GM19438 (cell line): ENCODE data around the gene FFAR1.
"Not testable (repeated sequence)": the region's sequence is repeated elsewhere in the genome, so short reads cannot be mapped to it uniquely, and the experiment has no call there.

ENCODE experiments used
- ATAC-seq: cut with Tn5 transposase; IDR thresholded peaks from one replicate; pipeline ENCODE4 v1.9.1; 2021; ENCODE audit warnings: low read depth; ENCODE audit not compliant: unreplicated experiment

FFAR1 gene

DNA sequence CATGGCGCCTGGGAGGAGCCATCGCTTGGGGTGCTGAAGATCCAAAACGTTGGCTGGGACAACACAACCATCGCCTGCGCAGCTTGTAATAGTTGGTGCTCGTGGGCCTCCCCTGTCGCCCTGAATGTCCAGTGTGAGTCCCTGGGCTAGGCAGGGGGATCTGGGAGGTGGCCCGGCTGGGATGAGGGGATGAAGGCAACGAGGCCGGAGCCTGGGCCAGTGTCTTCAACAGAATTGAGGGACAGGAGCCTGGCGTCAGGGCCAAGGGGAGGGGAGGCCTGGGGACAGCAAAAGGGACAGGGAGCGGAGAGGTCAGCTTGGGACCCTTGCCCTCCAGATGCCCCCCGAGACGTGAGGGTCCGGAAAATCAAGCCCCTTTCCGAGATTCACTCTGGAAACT is 6.7 kb upstream of the FFAR1 start:
- no peak for ATAC-seq

DNA sequence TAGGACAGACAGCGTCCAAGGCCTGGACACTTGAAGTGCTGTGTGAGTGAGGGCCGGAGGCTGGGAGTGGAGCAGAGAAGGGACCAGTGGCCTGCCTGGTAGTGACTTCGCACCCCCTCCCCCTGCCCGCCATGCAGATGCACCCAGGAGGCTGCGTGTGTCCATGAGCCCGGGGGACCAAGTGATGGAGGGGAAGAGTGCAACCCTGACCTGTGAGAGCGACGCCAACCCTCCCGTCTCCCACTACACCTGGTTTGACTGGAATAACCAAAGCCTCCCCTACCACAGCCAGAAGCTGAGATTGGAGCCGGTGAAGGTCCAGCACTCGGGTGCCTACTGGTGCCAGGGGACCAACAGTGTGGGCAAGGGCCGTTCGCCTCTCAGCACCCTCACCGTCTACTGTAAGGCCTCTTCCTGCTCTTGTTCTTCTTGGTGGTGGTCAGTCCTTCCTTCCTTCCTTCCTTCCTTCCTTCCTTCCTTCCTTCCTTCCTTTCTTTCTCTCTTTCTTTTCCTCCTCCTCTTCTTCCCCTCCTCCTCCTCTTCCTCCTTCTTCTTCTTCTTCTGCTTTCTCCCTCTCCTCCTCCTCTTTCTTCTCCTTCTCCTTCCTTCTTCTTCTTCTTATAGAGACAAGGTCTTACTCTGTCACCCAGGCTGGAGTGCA is 6.0 kb upstream of the FFAR1 start:
- ATAC-seq: no peak

DNA sequence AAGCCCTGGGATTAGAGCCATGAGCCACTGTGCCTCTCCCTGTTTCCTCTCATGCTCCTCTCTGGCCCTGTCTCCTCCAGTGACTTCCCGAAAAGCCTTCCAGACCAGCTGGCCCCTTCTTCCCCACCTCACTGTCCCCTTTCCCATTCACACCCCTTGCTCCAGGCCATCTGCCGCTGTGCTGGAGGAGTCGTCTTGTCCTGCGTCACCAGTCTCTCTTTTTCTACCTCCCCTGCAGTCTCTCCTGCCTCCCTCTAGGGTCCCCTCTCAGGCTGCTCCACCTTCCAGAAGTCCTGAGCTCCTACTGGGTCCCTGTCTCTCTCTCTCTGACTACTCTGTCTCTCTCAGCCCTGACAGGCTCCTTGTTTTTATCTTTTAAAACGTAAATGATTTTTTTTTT is 5.3 kb upstream of the FFAR1 start:
- no peak for ATAC-seq

DNA sequence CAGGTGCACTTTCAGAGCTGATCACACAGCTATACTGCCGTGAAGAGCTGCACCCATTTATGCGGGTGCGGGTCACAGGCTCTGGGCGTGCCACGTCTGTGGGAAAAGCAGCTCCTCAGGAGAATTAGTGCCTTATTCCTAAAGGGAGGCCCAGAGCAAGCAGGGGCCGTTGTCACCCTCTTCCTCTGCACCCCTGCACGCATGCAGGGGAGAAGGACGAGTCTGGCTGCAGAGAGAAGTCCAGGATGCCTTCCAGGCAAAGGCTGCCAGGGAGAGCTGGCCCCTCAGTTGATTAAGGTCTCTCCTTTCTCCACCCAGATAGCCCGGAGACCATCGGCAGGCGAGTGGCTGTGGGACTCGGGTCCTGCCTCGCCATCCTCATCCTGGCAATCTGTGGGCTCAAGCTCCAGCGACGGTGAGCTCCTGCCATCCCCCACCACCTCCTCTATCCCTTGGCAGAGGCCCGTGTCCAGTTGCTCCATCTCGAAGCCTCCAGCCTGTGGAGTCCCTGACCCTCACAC is 3.1 kb upstream of the FFAR1 start:
- ATAC-seq: no peak

DNA sequence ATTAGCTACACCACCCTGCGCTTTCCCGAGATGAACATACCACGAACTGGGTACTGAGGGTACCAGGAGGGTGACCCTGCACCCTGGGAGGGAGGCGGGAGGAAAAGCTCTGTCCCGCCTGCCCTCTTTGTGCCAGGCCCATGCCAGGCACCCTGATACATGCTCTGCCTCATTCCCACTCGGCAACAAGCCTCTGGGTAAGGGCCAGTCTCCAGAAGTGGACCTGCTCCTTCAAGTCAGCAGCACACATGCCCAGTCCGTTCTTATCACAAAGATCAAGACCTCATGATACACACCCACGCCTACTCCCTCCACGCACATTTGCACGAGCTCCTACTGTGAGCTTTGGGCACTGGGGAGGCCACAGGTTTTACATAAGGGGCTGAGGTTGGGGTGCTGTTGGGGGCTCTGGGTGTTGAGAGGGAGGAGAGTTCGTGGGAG is 2.0 kb upstream of the FFAR1 start:
- ATAC-seq: no peak

DNA sequence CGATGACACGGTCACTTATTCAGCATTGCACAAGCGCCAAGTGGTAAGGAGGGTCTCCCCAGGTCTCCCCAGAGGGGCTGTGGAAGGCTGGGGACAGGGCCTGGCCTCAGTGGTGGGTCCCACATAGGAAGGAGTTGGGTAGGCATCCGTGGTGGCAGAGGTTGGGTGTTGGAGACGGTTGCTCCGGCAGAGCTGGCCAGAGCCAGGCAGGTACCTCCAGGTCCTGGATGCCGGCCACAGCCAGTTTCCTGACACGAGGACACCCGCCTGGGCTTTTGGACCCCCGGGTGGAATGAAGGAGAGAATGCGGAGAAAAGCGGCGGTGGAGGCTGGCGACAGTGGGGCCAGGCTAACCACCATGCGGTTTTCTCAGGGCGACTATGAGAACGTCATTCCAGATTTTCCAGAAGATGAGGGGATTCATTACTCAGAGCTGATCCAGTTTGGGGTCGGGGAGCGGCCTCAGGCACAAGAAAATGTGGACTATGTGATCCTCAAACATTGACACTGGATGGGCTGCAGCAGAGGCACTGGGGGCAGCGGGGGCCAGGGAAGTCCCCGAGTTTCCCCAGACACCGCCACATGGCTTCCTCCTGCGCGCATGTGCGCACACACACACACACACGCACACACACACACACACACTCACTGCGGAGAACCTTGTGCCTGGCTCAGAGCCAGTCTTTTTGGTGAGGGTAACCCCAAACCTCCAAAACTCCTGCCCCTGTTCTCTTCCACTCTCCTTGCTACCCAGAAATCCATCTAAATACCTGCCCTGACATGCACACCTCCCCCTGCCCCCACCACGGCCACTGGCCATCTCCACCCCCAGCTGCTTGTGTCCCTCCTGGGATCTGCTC is 1.3 kb upstream of the FFAR1 start:
- ATAC-seq: no peak

DNA sequence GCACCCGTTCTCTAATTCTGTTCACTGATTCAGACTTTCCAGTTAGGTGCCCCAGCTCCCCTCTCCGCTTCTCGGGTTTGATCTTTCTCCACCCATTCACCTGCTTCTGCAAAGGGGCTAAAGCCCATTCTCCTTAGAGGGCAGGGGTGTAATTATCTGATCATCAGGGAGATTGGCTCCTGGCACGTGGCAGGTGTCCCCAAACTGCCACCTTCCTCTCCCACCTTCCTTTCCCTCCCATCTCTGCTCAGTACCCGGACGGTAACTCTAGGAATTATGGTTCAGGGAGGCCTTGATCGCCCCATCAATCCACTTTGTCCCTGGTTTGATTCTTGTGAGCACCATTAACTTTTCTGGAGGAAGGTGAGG is 212 bp downstream of the FFAR1 start:
- ATAC-seq: no peak

DNA sequence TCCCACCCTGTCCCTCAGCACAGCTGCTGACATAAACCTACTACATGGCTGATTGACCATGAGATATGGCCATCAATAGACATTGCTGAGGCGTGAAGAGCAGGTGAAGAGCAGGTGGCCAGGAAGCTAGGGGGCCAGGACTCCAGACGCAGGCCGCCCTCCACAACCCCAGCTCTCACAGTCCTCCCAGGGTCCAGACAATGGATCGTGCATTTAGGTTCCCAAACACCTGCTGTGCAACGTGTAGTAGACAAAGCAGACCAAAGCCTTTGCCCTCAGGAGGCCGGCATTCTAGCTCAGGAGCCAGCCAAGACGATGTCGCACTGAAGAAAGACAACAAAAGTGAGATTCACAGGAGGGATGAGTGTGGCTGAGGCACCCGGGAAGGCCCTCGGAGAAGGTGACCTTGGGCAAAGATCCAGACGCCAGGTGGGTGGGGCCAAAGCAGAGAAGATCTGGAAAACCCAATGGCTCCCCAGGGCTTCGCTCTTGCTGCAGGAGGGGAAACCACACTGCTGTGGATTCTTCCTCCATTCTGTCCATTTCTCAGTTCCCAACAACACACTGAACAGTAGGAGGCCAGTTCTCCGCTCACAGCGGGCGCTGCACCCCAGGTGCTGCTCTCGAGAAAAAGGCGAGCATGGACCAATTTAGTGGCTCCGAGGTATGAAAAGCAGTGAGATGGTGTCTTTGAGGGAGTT is 1.4 kb downstream of the FFAR1 start:
- no peak for ATAC-seq

DNA sequence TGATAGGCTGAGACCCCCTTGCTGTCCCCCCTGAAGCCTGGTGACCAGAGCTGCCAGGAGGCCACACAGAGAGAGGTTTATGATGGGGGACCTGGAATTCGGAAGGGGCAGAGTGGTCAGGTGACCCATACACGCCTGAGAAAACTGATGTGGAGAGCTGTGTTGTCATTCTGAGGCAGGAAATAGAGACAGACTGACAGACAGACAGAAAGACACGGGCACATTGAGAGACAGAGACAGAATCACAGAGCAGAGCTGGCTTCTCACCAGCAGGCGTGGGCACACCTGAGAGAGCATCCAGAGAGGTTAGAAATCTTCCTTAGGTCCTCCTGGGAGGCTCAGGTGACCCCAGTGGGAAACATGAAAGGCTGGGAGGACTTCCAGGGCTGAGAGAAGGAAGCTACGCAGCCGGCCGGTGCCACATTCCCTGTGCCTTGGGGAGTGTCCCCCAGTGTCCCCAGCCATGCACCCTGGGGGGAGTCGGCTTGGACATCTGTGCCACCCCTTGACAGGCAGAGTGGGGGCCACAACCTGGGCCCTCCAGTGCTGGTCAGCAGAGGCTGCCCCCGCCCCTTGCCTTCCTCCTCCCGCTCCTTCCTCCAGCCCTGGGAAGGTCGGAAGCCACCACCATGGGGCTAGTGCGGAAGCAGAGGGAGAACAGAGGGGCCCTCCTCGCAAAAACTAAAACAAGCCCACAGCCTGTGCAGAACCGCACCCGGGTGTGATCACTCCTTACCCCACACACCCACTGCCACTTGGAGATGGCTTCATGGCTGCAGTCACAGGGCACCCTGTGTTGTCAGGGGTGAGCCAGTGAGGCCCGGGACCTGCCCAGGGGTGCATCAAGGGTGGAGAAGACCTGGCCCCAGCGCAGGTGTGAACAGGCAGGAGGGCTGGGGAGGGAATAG is 2.2 kb downstream of the FFAR1 start:
- no peak for ATAC-seq

DNA sequence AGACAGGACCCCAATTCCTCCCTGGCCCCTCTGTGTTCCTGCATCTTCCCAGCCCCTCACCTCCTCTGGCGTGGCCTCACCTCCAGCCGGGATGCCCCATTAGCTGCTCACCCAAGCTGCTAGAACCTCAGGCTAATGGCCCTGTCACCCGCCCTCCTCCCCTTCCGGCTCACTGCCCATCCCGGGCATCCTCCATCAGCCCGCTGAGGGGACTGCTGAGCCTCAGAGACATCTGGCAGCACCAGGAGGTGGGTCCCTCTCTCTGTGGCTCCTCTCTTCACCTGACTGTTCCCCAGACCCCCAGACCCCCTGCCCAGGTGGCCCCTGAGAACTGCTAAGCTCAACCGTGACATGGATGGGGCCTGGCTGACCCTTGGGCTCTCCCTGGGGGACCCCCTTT is 2.9 kb downstream of the FFAR1 start:
- ATAC-seq: no peak

DNA sequence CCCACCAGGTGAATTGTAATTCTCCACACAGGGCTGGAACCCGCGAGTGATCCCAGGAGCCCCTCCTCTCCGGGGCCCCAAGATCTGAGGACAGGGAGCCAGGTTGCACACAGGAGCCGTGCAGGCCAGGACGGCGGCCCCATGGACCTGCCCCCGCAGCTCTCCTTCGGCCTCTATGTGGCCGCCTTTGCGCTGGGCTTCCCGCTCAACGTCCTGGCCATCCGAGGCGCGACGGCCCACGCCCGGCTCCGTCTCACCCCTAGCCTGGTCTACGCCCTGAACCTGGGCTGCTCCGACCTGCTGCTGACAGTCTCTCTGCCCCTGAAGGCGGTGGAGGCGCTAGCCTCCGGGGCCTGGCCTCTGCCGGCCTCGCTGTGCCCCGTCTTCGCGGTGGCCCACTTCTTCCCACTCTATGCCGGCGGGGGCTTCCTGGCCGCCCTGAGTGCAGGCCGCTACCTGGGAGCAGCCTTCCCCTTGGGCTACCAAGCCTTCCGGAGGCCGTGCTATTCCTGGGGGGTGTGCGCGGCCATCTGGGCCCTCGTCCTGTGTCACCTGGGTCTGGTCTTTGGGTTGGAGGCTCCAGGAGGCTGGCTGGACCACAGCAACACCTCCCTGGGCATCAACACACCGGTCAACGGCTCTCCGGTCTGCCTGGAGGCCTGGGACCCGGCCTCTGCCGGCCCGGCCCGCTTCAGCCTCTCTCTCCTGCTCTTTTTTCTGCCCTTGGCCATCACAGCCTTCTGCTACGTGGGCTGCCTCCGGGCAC is 3.9 kb downstream of the FFAR1 start:
- no peak for ATAC-seq

DNA sequence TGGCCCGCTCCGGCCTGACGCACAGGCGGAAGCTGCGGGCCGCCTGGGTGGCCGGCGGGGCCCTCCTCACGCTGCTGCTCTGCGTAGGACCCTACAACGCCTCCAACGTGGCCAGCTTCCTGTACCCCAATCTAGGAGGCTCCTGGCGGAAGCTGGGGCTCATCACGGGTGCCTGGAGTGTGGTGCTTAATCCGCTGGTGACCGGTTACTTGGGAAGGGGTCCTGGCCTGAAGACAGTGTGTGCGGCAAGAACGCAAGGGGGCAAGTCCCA is 4.4 kb downstream of the FFAR1 start:
- ATAC-seq: no peak

DNA sequence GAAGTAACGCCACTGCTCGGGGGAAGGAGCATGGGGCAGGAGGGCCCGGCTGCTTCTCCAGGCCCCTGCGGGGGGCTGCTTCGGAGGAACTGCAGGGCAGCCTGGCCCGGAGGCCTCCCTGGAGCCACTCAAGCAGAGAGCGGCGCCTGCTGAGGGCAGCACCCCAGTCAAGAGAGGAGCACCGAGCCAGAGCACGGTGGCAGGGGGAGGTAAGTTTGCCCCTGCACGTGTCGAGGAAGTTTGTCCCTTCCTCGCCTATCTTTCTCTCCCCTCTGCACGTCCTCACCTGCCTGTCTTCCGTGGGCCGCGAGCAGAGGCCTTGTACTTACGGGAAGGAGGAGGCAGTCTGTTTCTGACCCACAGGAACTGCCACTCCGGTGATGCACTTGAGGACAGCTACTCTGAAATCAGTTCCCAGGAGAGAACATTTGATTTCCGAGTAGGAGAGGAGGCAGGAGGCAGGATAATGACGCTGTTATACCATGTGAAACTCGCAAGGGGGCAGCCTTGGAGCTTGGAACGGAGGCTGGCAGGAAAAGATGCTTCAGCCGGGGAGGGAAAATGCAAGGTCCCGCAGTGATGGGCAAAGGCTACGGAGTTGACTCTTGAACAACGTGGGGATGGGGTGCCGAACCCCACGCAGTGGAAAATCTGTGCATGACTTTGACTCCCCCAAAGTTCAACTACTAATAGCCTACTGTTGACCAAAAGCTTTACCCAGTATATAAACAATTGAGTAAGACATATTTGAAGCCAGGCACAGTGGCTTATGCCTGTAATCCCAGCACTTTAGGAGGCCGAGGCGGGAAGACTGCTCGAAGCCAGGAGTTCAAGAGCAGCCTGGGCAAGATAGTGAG is 5.0 kb downstream of the FFAR1 start:
- ATAC-seq: no peak

DNA sequence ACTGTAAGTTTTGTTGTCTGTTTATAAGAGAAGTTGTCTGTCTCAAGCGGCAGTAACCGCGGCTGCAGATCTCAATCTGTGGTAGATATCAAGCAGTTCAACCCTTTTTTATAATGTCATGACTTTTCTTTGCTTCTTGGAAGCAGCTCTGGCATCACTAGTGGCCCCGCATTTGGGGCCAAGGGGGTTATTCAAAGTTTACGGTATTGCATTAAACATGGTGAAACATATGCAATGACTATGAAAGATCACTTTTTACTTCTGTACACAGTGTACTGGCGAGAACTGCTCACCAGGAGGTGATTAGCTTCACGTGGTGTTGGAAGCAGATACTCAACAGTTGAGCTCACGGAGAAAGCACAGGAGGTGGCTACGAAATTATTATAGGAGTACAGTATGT is 5.9 kb downstream of the FFAR1 start:
- no peak for ATAC-seq

DNA sequence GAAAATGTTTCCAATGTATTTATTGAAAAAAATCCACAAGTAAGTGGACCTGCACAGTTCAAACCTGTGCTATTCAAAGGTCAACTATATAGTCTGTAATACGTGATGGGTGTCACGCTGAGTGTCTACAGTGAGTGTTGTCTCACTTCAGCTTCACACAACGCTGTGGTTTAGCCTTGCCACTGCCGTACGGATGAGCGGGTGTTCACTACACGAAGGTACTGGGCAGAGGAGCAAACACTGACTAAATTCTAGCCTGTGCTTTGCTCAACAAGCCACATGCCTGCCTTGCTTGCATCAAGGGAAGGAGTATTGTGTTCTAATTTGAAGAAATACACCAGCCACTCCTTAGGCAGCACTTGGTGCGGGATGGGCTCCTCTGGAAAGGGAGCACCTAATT is 7.2 kb downstream of the FFAR1 start:
- ATAC-seq: no peak

DNA sequence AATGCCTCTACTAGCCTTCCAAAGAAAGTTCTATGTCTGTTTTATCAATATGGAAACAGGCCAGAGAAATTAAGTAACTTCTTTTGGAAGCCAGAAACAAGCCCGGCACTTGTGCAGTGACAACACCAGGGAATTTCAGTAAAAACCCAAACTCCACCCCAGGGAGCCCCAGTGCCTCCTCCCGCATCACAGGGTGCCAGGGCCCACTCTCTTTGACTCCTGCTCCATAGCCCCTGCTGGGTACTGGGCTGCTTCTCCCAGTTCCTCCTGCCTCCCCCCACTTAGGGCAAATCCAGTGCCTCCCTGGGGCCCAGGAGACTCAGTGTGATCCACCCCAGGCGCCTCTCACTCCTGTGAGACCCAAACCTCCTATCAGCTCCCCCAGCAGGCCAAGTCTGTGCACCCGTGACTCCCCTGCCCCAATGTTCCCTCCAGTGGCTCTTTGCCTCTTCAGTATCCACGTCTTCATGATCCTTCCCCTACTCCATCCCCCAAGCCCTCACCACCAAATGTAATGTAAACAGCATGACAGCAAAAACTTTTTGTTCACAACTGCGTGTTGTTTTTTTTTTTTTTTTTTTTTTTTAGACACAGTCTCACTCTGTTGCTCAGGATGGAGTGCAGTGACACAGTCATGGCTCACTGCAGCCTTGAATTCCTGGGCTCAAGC is 8.2 kb downstream of the FFAR1 start:
- ATAC-seq: no peak

DNA sequence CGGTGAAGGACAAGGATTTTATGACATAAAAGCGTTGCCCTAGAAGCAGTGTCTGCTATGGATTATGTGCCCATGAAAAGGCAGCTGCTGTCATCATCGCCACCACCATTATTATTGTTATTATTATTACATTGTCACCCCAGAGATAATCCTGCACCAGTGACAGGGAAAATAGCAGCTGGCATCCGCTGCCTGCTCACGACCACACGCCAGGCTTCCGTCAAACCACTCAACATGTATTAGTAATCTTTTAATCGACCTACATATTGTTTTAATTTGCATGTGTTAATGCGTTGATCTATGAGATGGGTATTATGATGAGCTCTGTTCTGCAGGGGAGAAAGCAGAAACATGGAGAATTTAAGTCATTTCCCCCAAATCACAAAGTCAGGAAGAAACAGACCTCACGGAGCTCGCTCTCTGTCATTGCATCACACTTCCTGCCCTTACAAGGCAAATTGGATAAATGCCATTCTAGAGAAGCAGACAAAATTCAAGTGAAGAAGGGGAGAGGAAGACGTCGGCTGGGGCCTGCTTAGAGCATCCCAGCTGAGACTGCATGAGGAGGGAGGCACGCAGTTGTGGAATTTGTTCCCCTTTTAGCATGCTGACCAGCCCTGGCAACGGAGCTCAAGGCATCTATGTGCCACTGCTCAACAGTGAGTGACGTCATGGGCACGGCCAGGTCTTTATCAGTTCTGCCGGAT is 10.3 kb downstream of the FFAR1 start, which contains the start of gene FFAR3:
FFAR3 (plus strand) TSS at position 594 of the 707 bp plus-strand sequence. CDS start 431 bp downstream, outside the sequence.
- no peak for ATAC-seq

DNA sequence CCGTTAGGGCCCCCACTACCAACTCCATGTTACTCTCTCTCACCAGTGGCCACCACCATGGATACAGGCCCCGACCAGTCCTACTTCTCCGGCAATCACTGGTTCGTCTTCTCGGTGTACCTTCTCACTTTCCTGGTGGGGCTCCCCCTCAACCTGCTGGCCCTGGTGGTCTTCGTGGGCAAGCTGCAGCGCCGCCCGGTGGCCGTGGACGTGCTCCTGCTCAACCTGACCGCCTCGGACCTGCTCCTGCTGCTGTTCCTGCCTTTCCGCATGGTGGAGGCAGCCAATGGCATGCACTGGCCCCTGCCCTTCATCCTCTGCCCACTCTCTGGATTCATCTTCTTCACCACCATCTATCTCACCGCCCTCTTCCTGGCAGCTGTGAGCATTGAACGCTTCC is 11.1 kb downstream of the FFAR1 start:
- not testable (repeated sequence) for ATAC-seq
